Measurements from ENCODE around the gene ZNF622. TPM values are rescaled to one million over a fixed set of nuclear protein-coding genes. Genes with fewer than 3 reads are reported as not detected.

Gene ZNF622, protein sequence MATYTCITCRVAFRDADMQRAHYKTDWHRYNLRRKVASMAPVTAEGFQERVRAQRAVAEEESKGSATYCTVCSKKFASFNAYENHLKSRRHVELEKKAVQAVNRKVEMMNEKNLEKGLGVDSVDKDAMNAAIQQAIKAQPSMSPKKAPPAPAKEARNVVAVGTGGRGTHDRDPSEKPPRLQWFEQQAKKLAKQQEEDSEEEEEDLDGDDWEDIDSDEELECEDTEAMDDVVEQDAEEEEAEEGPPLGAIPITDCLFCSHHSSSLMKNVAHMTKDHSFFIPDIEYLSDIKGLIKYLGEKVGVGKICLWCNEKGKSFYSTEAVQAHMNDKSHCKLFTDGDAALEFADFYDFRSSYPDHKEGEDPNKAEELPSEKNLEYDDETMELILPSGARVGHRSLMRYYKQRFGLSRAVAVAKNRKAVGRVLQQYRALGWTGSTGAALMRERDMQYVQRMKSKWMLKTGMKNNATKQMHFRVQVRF
- total RNA-seq: 37.2 and 39.9 TPM in 2 replicates

DNA sequence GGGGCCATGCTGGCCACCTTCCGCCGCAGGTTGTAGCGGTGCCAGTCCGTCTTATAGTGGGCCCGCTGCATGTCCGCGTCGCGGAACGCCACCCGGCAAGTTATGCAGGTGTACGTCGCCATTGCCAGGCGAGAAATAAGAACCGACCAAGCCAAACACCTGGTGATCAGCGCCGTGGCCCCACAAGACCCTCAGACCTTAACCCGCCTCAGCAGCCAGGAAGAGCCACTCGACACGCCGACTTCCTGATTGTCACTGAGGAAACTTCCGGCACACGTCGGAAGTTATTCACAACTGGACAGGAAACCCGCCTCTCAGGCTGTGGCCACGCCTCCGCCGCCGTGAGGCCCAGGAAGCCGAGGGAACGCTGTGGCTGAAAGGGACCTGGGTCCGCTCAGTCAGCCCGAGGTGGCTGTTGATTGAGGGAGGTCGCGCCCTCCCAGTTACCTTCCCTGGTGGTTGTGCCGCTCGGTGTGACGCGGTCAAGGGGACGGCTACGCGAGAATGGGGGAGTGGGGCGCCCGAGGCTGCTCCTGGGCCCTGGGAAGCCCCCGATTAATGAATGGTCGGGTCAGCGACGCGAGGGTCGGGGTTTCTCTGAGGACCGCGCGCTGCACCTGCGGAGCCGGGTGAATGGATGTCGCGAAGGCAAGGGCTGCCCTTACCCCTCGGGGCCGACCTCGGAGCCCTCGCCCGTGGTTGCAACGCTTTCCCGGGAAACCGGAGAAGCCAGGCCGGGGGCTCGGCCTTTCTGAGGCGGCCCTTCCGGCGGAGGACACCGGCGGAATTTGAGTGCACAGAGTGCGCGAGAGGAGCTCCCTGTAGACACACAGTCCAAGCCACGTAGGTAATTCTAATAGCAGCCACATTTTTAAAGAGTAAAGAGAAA lies at the start of gene ZNF622:
Gene ZNF622, minus strand, starts transcription at position 257 of the 889 bp plus-strand sequence. Its CDS starts 135 bp downstream, at position 122.

Other genes starting within 250 kb of the ZNF622 start
- 24.4 and 34.9 TPM in 2 replicates for gene RETREG1, start 151.2 kb upstream of the ZNF622 start, total RNA-seq

All from articular chondrocyte of knee joint (primary cell).